Loucy (cell line): Measurements from ENCODE around the gene RTP3.

Experiments
- EZH2phosphoT487 ChIP-seq: fragments of 200-600 bp; IDR thresholded peaks from 2 replicates; pipeline ENCODE4 v1.6.1; 2018; ENCODE audit warnings: antibody characterized with exemption, mild to moderate bottlenecking, moderate library complexity, borderline replicate concordance
- TF ChIP-seq, protein P1 (sequence below): fragments of 200-600 bp; sonication (generic); conservative IDR thresholded peaks from 2 replicates; pipeline ENCODE4 v1.5.1; 2014; ENCODE audit warnings: mild to moderate bottlenecking, antibody characterized with exemption, low read length

- TF ChIP-seq, protein P1, sequence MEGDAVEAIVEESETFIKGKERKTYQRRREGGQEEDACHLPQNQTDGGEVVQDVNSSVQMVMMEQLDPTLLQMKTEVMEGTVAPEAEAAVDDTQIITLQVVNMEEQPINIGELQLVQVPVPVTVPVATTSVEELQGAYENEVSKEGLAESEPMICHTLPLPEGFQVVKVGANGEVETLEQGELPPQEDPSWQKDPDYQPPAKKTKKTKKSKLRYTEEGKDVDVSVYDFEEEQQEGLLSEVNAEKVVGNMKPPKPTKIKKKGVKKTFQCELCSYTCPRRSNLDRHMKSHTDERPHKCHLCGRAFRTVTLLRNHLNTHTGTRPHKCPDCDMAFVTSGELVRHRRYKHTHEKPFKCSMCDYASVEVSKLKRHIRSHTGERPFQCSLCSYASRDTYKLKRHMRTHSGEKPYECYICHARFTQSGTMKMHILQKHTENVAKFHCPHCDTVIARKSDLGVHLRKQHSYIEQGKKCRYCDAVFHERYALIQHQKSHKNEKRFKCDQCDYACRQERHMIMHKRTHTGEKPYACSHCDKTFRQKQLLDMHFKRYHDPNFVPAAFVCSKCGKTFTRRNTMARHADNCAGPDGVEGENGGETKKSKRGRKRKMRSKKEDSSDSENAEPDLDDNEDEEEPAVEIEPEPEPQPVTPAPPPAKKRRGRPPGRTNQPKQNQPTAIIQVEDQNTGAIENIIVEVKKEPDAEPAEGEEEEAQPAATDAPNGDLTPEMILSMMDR, result no peak
- no peak for TF ChIP-seq EZH2phosphoT487
Observed at GRCh38 chr3:46500656-46501635, 3.2 kb downstream of the RTP3 start.
